ENCODE data around the gene FKRP. TPM values are rescaled to one million over a fixed set of nuclear protein-coding genes. Genes with fewer than 3 reads are reported as not detected.

The FKRP gene
- total and polyA plus RNA-seq, 2 of the 13 experiments (the other 11 are each of a cell fraction or from before 2014, with no cell fraction given), result 7.3 to 9.8 TPM

GRCh38 chr19:46787331-46788261 is 41.7 kb downstream of the FKRP start (continued):
- TF ChIP-seq ZNF784 (CRISPR knock-in tag; IDR thresholded peaks at IDR 0.05; ENCODE audit: borderline replicate concordance) (no peak), TCF7L2 (IDR thresholded peaks at IDR 0.05; ENCODE audit: low read depth, low read length) (no peak), UBTF (CRISPR knock-in tag; IDR thresholded peaks at IDR 0.05) (no peak; the same call in 1 of the 2 replicates), HMGA1 (CRISPR knock-in tag; conservative IDR thresholded peaks at IDR 0.05) (no peak), HOXA3 (CRISPR knock-in tag; IDR thresholded peaks at IDR 0.05) (peak; percentile 51), MEIS1 (CRISPR knock-in tag; IDR thresholded peaks at IDR 0.05; ENCODE audit: borderline replicate concordance) (no peak), AHR (CRISPR knock-in tag; IDR thresholded peaks at IDR 0.05) (no peak; the same call in 1 of the 2 replicates), STAG1 (CRISPR knock-in tag; IDR thresholded peaks at IDR 0.05) (0 out of 2 replicates have a peak, but pooled peaks have one; percentile 9), PHF8 (CRISPR knock-in tag; IDR thresholded peaks at IDR 0.05) (peak; percentile 40; the same call in 1 of the 2 replicates), ZNF605 (CRISPR knock-in tag; IDR thresholded peaks at IDR 0.05) (no peak), NAIF1 (CRISPR knock-in tag; IDR thresholded peaks at IDR 0.05; ENCODE audit: borderline replicate concordance) (peak; percentile 79; the same call in 1 of the 2 replicates), MTA3 (CRISPR knock-in tag; IDR thresholded peaks at IDR 0.05) (no peak), ZBTB14 (CRISPR knock-in tag; IDR thresholded peaks at IDR 0.05) (no peak), ZFYVE20 (CRISPR knock-in tag; IDR thresholded peaks at IDR 0.05; ENCODE audit: borderline replicate concordance, low read depth) (no peak), ZBTB25 (CRISPR knock-in tag; IDR thresholded peaks at IDR 0.05) (no peak), GABPB1 (CRISPR knock-in tag; IDR thresholded peaks at IDR 0.05) (peak; percentile 60; the same call in 1 of the 2 replicates), MTA1 (CRISPR knock-in tag; IDR thresholded peaks at IDR 0.05; ENCODE audit: borderline replicate concordance) (peak; percentile 28; the same call in 1 of the 2 replicates), ZSCAN5A (CRISPR knock-in tag; IDR thresholded peaks at IDR 0.05; ENCODE audit: borderline replicate concordance) (no peak), POLR2AphosphoS2 (IDR thresholded peaks at IDR 0.05; ENCODE audit: low read depth, low read length) (no peak), HOXA5 (CRISPR knock-in tag; IDR thresholded peaks at IDR 0.05) (no peak), ARNT (IDR thresholded peaks at IDR 0.05) (no peak), DR1 (CRISPR knock-in tag; IDR thresholded peaks at IDR 0.05) (no peak)
